Measurements from ENCODE around the gene SLC25A18.
A peak's percentile ranks its signal among the peaks of the same experiment; 100 is the strongest.

The SLC25A18 gene

DNA sequence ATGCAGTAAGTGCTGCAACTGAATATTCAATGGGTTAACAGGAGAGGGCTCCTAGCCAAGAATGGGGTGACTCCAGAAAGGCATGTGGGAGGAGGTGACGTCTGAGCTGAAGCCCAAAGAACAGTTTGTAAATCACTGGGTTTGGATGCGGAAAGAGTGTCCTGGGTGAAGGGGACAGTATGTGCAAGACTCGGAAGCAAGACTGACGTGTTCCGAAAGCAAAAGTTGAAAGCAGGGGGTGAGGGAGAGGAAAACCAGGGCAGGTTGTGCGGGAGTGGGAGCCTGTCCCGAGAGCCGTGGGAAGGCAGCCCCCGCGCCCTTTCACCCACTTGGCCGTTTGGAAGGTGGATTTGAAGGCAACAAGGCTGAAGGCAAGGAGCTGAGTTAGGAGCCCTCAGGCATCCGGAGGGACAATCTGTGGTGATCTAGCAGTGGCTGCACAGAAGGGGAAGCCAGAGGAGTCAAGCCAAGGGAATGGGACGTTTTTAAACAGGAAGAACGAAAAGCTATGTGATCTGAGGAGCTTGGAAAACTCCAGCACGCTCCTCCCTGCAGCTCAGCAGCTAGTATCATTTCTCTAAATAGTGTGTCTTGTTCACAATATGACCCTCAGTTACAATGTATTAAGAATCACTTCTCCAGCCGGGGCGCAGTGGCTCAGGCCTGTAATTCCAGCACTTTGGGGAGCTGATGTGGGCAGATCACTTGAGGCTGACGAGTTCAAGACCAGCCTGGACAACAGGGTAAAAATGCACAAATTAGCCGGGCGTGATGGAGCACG lies 7.7 kb downstream of the SLC25A18 start:
- no peak overlapping the region for H3K9ac ChIP-seq (ENCODE audit: low read depth, low read length)
- H3K27ac ChIP-seq (ENCODE audit: low read length), result no peak overlapping the region
- H3K9me3 ChIP-seq (ENCODE audit: insufficient read depth, low read depth, low read length), result no peaks in the 10 kb centered on the region
- H3K4me1 ChIP-seq (ENCODE audit: insufficient read depth, low read length), result peaks cover 10% of the 10 kb centered on the region
- no peaks in the 10 kb centered on the region for H3K36me3 ChIP-seq (ENCODE audit: insufficient read depth, low read depth, low read length)
- no peaks in the 10 kb centered on the region for H3K27me3 ChIP-seq (ENCODE audit: insufficient read depth, low read length)
- no peak overlapping the region for H3K4me3 ChIP-seq (ENCODE audit: low read length)

DNA sequence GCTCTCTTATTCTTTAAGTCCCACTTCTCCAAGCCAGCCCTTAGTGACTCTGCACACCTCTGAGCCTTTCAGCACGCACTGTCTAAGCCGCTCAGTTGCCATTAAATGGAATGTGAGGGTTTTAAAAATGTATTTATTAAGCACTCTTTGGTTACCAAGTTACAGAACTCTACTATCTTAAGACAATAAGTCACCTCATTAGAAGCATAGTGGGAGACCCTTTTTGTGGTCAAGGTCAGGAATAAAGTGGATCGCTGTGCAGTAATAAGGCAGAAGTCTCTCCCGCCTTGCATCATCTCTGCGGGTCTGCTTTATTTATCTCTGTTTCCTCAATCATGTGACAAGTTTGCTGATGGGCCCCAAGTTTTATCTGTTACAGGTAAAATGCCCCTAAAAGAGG lies 11.9 kb downstream of the SLC25A18 start:
- H3K9ac ChIP-seq (ENCODE audit: low read depth, low read length), result no peak overlapping the region
- no peak overlapping the region for H3K4me3 ChIP-seq (ENCODE audit: low read length)
- H3K4me1 ChIP-seq (ENCODE audit: insufficient read depth, low read length), result peaks cover 6% of the 10 kb centered on the region; the same call in 1 of the 2 replicates
- no peak overlapping the region for H3K27ac ChIP-seq (ENCODE audit: low read length)
- H3K27me3 ChIP-seq (ENCODE audit: insufficient read depth, low read length), result no peaks in the 10 kb centered on the region
- no peaks in the 10 kb centered on the region for H3K9me3 ChIP-seq (ENCODE audit: insufficient read depth, low read depth, low read length)
- no peaks in the 10 kb centered on the region for H3K36me3 ChIP-seq (ENCODE audit: insufficient read depth, low read depth, low read length)

DNA sequence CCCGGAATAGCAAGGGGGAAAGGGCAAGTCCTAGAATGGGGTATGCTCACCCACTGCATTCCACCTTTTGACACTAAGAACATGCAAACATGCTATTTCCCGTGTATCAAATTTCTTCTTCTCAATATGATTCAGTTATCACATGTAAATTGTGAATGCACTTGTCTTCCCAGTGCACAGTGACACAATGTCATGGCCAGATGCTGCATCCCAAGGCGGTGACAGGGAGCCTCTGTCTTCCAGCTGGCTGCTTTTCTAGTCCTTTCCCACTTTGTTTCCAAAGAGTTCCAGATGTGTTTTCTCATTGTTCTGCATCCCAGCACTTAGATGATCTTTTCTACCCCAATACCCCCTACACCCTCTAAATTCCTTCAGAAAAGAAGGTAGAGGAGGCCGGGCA lies 12.4 kb downstream of the SLC25A18 start:
- H3K9ac ChIP-seq (ENCODE audit: low read depth, low read length), result no peak overlapping the region

DNA sequence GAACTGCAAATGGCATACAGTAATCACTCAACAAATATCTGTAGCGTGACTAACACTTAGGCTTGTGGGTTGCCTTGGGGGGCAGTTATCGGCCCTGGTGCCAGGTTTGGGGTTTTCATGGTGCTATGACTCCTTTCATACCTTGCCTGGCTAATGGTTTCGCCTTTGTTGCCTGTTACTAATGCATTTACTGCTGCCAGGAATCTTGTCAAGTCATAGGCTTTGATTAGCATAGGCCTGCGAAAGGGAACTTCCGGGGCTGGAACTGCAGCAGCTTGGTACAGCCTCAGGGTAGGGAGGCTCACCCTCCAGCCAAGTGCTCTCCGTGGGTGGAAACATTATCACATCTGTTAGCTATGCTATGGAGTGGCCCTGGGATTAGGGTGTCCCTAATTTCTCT lies 13.2 kb downstream of the SLC25A18 start:
- Histone ChIP-seq H3K27me3 (ENCODE audit: insufficient read depth, low read length) (no peaks in the 10 kb centered on the region), H3K4me1 (ENCODE audit: insufficient read depth, low read length) (peaks cover 6% of the 10 kb centered on the region; the same call in 1 of the 2 replicates), H3K36me3 (ENCODE audit: insufficient read depth, low read depth, low read length) (no peaks in the 10 kb centered on the region), H3K9ac (ENCODE audit: low read depth, low read length) (no peak overlapping the region), H3K9me3 (ENCODE audit: insufficient read depth, low read depth, low read length) (no peaks in the 10 kb centered on the region), H3K27ac (ENCODE audit: low read length) (no peak overlapping the region), H3K4me3 (ENCODE audit: low read length) (no peak overlapping the region)

More for the DNA sequence above, 12.4 kb downstream of the SLC25A18 start:
- no peaks in the 10 kb centered on the region for H3K36me3 ChIP-seq (ENCODE audit: insufficient read depth, low read depth, low read length)
- peaks cover 8% of the 10 kb centered on the region; the same call in 1 of the 2 replicates for H3K4me1 ChIP-seq (ENCODE audit: insufficient read depth, low read length)
- H3K27ac ChIP-seq (ENCODE audit: low read length), result no peak overlapping the region
- H3K4me3 ChIP-seq (ENCODE audit: low read length), result no peak overlapping the region
- no peaks in the 10 kb centered on the region for H3K9me3 ChIP-seq (ENCODE audit: insufficient read depth, low read depth, low read length)
- no peaks in the 10 kb centered on the region for H3K27me3 ChIP-seq (ENCODE audit: insufficient read depth, low read length)

DNA sequence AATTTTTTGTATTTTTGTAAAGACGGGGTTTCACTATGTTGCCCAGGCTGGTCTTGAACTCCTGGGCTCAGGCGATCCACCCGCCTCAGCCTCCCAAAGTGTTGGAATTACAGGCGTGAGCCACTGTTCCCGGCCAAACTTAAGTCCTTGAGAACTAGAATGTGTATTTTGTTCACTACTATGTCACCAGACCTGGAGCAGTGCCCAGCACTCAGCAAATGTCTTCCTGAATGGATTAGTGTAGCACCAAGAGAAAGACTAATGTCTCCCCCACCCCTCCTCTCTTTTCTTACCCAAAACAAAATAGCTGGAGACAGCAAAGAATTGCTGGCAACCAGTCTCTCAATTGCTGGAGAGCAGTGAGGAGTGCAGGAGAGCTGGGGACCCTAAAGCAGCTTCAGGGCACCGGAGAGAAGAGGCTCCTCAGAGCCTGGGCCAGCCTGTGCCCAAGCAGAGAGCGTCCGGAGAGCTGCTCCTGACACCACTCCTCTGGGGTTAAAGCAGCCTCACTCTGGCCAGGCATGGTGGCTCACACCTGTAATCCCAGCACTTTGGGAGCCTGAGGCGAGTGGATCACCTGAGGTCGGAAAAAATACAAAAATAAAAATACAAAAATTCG lies 14.9 kb downstream of the SLC25A18 start:
- H3K4me3 ChIP-seq (ENCODE audit: low read length), result no peak overlapping the region
- no peaks in the 10 kb centered on the region for H3K27me3 ChIP-seq (ENCODE audit: insufficient read depth, low read length)
- H3K9me3 ChIP-seq (ENCODE audit: insufficient read depth, low read depth, low read length), result no peaks in the 10 kb centered on the region
- no peaks in the 10 kb centered on the region for H3K36me3 ChIP-seq (ENCODE audit: insufficient read depth, low read depth, low read length)
- peaks cover 6% of the 10 kb centered on the region; the same call in 1 of the 2 replicates for H3K4me1 ChIP-seq (ENCODE audit: insufficient read depth, low read length)
- H3K27ac ChIP-seq (ENCODE audit: low read length), result no peak overlapping the region
- H3K9ac ChIP-seq (ENCODE audit: low read depth, low read length), result no peak overlapping the region

DNA sequence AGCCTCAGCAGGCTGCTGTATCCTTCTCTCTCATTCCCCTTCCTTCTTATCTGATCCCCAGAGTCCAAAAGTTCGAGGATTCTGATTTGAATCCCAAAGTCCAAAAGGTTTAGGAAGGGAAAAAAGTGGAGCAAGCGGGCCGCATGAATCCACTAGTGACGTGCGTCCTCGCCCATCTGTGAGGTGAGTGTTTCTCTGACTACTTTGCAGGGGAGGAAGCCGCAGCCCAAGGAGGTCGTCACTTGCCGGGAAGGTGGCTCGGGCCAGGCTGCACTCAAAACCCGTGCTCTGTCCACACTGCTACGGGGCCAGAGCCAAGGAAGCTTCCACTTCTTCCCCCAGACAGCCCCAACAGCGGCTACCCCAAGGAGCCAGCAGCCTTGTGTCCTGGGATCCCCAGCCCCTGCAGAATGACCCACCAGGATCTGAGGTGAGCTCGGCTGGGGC lies 16.3 kb downstream of the SLC25A18 start:
- Histone ChIP-seq H3K4me3 (ENCODE audit: low read length) (no peak overlapping the region), H3K27ac (ENCODE audit: low read length) (no peak overlapping the region), H3K9ac (ENCODE audit: low read depth, low read length) (no peak overlapping the region), H3K4me1 (ENCODE audit: insufficient read depth, low read length) (peaks cover 6% of the 10 kb centered on the region; the same call in 1 of the 2 replicates), H3K27me3 (ENCODE audit: insufficient read depth, low read length) (no peaks in the 10 kb centered on the region), H3K36me3 (ENCODE audit: insufficient read depth, low read depth, low read length) (no peaks in the 10 kb centered on the region), H3K9me3 (ENCODE audit: insufficient read depth, low read depth, low read length) (no peaks in the 10 kb centered on the region)

DNA sequence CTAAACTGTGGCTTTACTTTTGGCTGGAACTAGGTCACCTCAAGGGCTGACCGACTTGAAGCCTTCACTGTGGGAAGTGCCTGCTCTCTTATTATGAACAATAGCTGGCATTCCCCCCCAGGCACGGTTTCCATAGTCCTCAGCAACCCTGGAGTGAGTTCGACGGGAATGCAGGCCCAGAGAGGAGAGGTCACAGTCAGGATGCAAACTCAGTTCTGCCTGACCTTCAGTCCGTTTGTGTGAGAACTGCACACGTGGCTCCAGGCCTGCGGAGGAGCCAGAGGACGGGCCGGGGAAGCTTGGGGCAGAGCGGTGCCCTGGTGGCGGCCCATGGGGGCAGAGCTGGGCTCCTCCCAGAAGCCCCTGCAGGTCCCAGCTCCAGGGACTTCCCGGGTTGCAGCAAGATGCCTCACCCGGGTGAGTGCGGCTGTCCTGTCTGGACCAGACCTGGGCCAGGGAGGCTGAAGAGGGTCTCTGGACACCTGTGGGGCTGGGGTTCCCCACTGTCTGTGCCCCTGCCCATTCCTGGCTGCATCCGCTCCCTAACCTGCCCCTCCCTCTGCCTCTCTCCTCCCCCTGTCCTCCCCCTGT lies 17.2 kb downstream of the SLC25A18 start:
- Histone ChIP-seq H3K9ac (ENCODE audit: low read depth, low read length) (peak overlapping the region; percentile 20; the same call in 1 of the 2 replicates), H3K4me1 (ENCODE audit: insufficient read depth, low read length) (peaks cover 6% of the 10 kb centered on the region; the same call in 1 of the 2 replicates), H3K27me3 (ENCODE audit: insufficient read depth, low read length) (no peaks in the 10 kb centered on the region), H3K27ac (ENCODE audit: low read length) (no peak overlapping the region), H3K36me3 (ENCODE audit: insufficient read depth, low read depth, low read length) (no peaks in the 10 kb centered on the region), H3K9me3 (ENCODE audit: insufficient read depth, low read depth, low read length) (no peaks in the 10 kb centered on the region), H3K4me3 (ENCODE audit: low read length) (no peak overlapping the region)

DNA sequence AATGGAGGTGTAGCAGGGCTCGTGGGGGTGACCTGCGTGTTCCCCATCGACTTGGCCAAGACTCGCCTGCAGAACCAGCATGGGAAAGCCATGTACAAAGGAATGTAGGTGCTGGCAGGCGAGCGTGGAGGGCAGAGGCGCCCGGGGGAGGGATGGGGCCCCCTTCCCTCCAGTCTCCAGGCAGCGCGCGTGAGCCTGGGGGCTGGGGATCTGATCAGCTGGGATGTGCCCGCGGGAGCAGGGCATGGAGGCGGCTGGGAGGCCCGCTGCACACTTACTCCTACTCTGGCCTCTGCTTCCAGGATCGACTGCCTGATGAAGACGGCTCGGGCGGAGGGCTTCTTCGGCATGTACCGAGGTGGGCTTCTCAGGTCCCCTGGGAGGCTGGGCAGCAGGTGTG lies 17.8 kb downstream of the SLC25A18 start:
- Histone ChIP-seq H3K27ac (ENCODE audit: low read length) (no peak overlapping the region), H3K4me3 (ENCODE audit: low read length) (no peak overlapping the region), H3K36me3 (ENCODE audit: insufficient read depth, low read depth, low read length) (no peaks in the 10 kb centered on the region), H3K9me3 (ENCODE audit: insufficient read depth, low read depth, low read length) (no peaks in the 10 kb centered on the region), H3K27me3 (ENCODE audit: insufficient read depth, low read length) (no peaks in the 10 kb centered on the region), H3K9ac (ENCODE audit: low read depth, low read length) (no peak overlapping the region), H3K4me1 (ENCODE audit: insufficient read depth, low read length) (peaks cover 6% of the 10 kb centered on the region; the same call in 1 of the 2 replicates)

DNA sequence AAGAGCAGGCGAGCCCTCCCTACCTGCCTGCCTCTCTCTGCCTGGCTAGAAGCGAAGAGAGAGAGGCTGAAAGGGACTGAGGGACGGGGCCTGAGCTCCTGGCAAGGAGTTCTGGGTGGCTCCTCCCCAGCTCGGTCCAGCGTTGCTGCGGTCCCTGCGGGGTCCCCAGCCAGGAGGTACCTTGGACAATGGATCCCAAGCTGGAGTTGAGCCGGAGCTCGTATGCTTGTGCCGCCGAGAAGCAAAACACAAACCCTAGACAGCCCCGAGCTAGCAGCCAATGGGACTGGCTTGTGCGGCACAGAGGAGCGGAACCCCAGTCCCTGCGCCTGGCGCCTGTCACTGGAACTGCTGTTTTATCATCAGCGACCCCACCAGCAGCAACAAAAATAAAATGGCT lies 18.3 kb downstream of the SLC25A18 start:
- Histone ChIP-seq H3K4me3 (ENCODE audit: low read length) (no peak overlapping the region), H3K4me1 (ENCODE audit: insufficient read depth, low read length) (peaks cover 6% of the 10 kb centered on the region; the same call in 1 of the 2 replicates), H3K9me3 (ENCODE audit: insufficient read depth, low read depth, low read length) (no peaks in the 10 kb centered on the region), H3K27ac (ENCODE audit: low read length) (no peak overlapping the region), H3K27me3 (ENCODE audit: insufficient read depth, low read length) (no peaks in the 10 kb centered on the region), H3K36me3 (ENCODE audit: insufficient read depth, low read depth, low read length) (no peaks in the 10 kb centered on the region), H3K9ac (ENCODE audit: low read depth, low read length) (no peak overlapping the region)

DNA sequence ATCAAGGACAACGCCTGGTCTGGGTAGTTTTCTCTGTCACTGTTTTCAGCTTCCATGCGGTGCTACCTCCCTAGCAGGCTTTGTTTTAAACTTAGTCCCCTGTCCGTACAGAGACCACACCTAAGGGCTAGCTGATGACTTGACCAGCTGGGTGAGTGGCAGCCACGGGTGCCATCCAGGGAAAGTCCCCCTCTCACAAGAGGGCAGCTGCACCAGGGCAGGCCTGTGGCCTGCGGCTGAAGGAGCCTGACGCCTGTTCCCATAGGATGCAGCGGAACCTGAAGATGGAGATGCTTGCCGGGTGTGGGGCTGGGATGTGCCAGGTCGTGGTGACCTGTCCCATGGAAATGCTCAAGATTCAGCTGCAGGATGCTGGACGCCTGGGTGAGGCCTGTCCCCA lies 19.9 kb downstream of the SLC25A18 start:
- no peak overlapping the region for H3K9ac ChIP-seq (ENCODE audit: low read depth, low read length)
- peaks cover 6% of the 10 kb centered on the region; the same call in 1 of the 2 replicates for H3K4me1 ChIP-seq (ENCODE audit: insufficient read depth, low read length)
- H3K36me3 ChIP-seq (ENCODE audit: insufficient read depth, low read depth, low read length), result no peaks in the 10 kb centered on the region
- H3K9me3 ChIP-seq (ENCODE audit: insufficient read depth, low read depth, low read length), result no peaks in the 10 kb centered on the region
- H3K4me3 ChIP-seq (ENCODE audit: low read length), result no peak overlapping the region
- H3K27ac ChIP-seq (ENCODE audit: low read length), result no peak overlapping the region
- no peaks in the 10 kb centered on the region for H3K27me3 ChIP-seq (ENCODE audit: insufficient read depth, low read length)

DNA sequence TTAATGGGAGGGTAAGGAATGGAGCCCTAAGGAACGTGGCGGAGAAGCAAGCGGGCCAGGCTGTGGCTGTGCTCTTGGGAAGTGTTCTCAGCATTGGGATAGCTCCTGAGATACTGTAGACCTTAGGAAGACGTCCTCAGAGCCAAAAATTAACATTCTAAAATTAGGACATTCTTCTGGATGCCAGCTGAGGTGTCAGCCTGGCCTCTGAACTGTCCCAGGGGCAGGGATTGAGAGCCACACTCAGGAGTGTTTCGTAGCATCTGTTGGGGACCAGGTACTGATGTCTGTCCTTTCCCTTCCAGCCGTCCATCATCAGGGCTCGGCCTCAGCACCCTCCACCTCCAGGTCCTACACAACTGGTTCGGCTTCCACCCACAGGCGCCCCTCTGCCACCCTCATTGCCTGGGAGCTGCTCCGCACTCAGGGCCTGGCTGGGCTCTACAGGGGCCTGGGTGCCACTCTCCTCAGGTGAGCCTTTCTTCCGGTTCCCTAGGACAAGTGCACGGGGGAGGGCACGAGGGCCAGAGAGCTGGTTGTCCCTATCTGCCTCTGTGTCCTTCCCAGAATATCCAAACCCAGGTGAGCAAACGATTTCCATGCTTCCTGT lies 23.6 kb downstream of the SLC25A18 start:
- no peak overlapping the region for H3K9ac ChIP-seq (ENCODE audit: low read depth, low read length)
- no peaks in the 10 kb centered on the region for H3K27me3 ChIP-seq (ENCODE audit: insufficient read depth, low read length)
- H3K4me1 ChIP-seq (ENCODE audit: insufficient read depth, low read length), result no peaks in the 10 kb centered on the region
- peaks cover 19% of the 10 kb centered on the region for H3K36me3 ChIP-seq (ENCODE audit: insufficient read depth, low read depth, low read length)
- H3K4me3 ChIP-seq (ENCODE audit: low read length), result no peak overlapping the region
- H3K27ac ChIP-seq (ENCODE audit: low read length), result no peak overlapping the region
- H3K9me3 ChIP-seq (ENCODE audit: insufficient read depth, low read depth, low read length), result no peaks in the 10 kb centered on the region

All from iPS-20b (cell line).